SKM-1 (cell line): ENCODE data around the gene NDFIP1.
"Not testable (repeated sequence)": the region's sequence is repeated elsewhere in the genome, so short reads cannot be mapped to it uniquely, and the experiment has no call there.

Experiments
- DNase-seq: peaks from one replicate; lab custom pipeline; 2025; ENCODE audit not compliant: unreplicated experiment; lab: John Stamatoyannopoulos, UW

The NDFIP1 gene

GRCh38 chr5:142183561-142183960, 75.0 kb downstream of the NDFIP1 start:
- no peak for DNase-seq

- DNase-seq, result no peak
These were observed 76.4 kb downstream of the NDFIP1 start for GRCh38 chr5:142184988-142185387.

- DNase-seq, result no peak
These were observed 77.9 kb downstream of the NDFIP1 start for GRCh38 chr5:142186514-142186856.

- no peak for DNase-seq
These were observed 78.4 kb downstream of the NDFIP1 start for GRCh38 chr5:142186857-142187594.

- DNase-seq, result not testable (repeated sequence)
These were observed 80.1 kb downstream of the NDFIP1 start for GRCh38 chr5:142188691-142189090.

GRCh38 chr5:142189813-142190212, 81.2 kb downstream of the NDFIP1 start:
- no peak for DNase-seq

GRCh38 chr5:142191776-142192175, 83.2 kb downstream of the NDFIP1 start:
- DNase-seq, result no peak

GRCh38 chr5:142192286-142193113, 83.9 kb downstream of the NDFIP1 start:
- no peak for DNase-seq

- DNase-seq, result no peak
These were observed 84.5 kb downstream of the NDFIP1 start for GRCh38 chr5:142193114-142193428.

- no peak for DNase-seq
These were observed 88.5 kb downstream of the NDFIP1 start for GRCh38 chr5:142197098-142197497.

GRCh38 chr5:142197781-142198180, 89.2 kb downstream of the NDFIP1 start:
- DNase-seq, result no peak

GRCh38 chr5:142199388-142199787, 90.8 kb downstream of the NDFIP1 start:
- no peak for DNase-seq

- DNase-seq, result no peak
These were observed 91.8 kb downstream of the NDFIP1 start for GRCh38 chr5:142200387-142200786.

GRCh38 chr5:142201471-142201887, 92.9 kb downstream of the NDFIP1 start:
- DNase-seq, result no peak

GRCh38 chr5:142202282-142202681, 93.7 kb downstream of the NDFIP1 start:
- DNase-seq, result no peak
